Mesendoderm (in vitro differentiated cells): Measurements from ENCODE around the gene GNAT2. TPM values are rescaled to one million over a fixed set of nuclear protein-coding genes. Genes with fewer than 3 reads are reported as not detected.

Experiments used
- DNase-seq: peaks from one replicate; pipeline ENCODE4 v3.0.0; 2013
- H2AK5ac ChIP-seq: 2 replicates; pipeline ENCODE4 v1.6.1; 2013; ENCODE audit warnings: low read length, inconsistent platforms
- H2BK120ac ChIP-seq: 2 replicates; pipeline ENCODE4 v1.6.1; 2013; ENCODE audit warnings: low read depth, mild to moderate bottlenecking, low read length, moderate library complexity, mixed read lengths
- H2BK15ac ChIP-seq: replicated peaks from 2 replicates; pipeline ENCODE4 v1.6.1; 2013; ENCODE audit warnings: low read depth, mild to moderate bottlenecking, moderate library complexity
- H2BK5ac ChIP-seq: 2 replicates; pipeline ENCODE4 v1.6.1; 2013; ENCODE audit warnings: low read length, inconsistent platforms
- H3K18ac ChIP-seq: 2 replicates; pipeline ENCODE4 v1.6.1; 2013; ENCODE audit warnings: mild to moderate bottlenecking, low read length, mixed read lengths
- H3K23ac ChIP-seq: one replicate; pipeline ENCODE4 v1.6.1; 2013; ENCODE audit warnings: low read length
- H3K27ac ChIP-seq: 2 replicates; pipeline ENCODE4 v1.5.1; 2013; ENCODE audit warnings: low read depth, mild to moderate bottlenecking, inconsistent platforms, low read length, moderate library complexity
- H3K27me3 ChIP-seq: 2 replicates; pipeline ENCODE4 v1.6.1; 2013; ENCODE audit warnings: low read length, control low read depth, mild to moderate bottlenecking, inconsistent platforms; ENCODE audit not compliant: insufficient read depth, poor library complexity
- H3K36me3 ChIP-seq: 2 replicates; pipeline ENCODE4 v1.6.1; 2013; ENCODE audit warnings: low read length, inconsistent platforms; ENCODE audit not compliant: control insufficient read depth, insufficient read depth
- H3K4ac ChIP-seq: one replicate; pipeline ENCODE4 v1.6.1; 2013; ENCODE audit warnings: low read depth, mild to moderate bottlenecking, low read length, moderate library complexity
- H3K4me1 ChIP-seq: 2 replicates; pipeline ENCODE4 v1.6.1; 2013; ENCODE audit warnings: low read depth, low read length, inconsistent platforms; ENCODE audit not compliant: control insufficient read depth
- H3K4me2 ChIP-seq: 2 replicates; pipeline ENCODE4 v1.6.1; 2013; ENCODE audit warnings: low read length
- H3K4me3 ChIP-seq: 2 replicates; pipeline ENCODE4 v1.5.1; 2013; ENCODE audit warnings: mild to moderate bottlenecking, low read length
- H3K56ac ChIP-seq: one replicate; pipeline ENCODE4 v1.6.1; 2013; ENCODE audit warnings: low read length
- H3K79me1 ChIP-seq: 2 replicates; pipeline ENCODE4 v1.6.1; 2013; ENCODE audit warnings: low read length, inconsistent platforms
- H3K79me2 ChIP-seq: 2 replicates; pipeline ENCODE4 v1.6.1; 2013; ENCODE audit warnings: mild to moderate bottlenecking, low read length; ENCODE audit not compliant: control insufficient read depth, insufficient read depth
- H3K9ac ChIP-seq: 2 replicates; pipeline ENCODE4 v1.6.1; 2013; ENCODE audit warnings: low read length, inconsistent platforms
- H4K5ac ChIP-seq: one replicate; pipeline ENCODE4 v1.6.1; 2013; ENCODE audit warnings: low read length
- H4K8ac ChIP-seq: one replicate; pipeline ENCODE4 v1.6.1; 2013; ENCODE audit warnings: low read depth, mild to moderate bottlenecking, control low read depth, low read length, moderate library complexity
- WGBS: extraction: QIAGEN DNeasy Blood & Tissue Kit; methylation state at CpG from one replicate; pipeline ENCODE4 v1.1.7; 2013; ENCODE audit warnings: low lambda C conversion rate, missing lambda C conversion rate; ENCODE audit not compliant: insufficient coverage; ENCODE audit errors: extremely low coverage; 5-methylcytosine and 5-hydroxymethylcytosine counted together
- polyA plus RNA-seq, 2 experiments: library from polyadenylated mRNA; stranded (reverse); fragments of 200-250 nt; gene quantifications; one replicate each; pipeline ENCODE4 v1.2.3, GENCODE V29; 2013

Gene GNAT2
- polyA plus RNA-seq (2013, experiment 1 of 2), result 0.13 TPM
- polyA plus RNA-seq (2013, experiment 2 of 2), result 0.25 TPM

DNA sequence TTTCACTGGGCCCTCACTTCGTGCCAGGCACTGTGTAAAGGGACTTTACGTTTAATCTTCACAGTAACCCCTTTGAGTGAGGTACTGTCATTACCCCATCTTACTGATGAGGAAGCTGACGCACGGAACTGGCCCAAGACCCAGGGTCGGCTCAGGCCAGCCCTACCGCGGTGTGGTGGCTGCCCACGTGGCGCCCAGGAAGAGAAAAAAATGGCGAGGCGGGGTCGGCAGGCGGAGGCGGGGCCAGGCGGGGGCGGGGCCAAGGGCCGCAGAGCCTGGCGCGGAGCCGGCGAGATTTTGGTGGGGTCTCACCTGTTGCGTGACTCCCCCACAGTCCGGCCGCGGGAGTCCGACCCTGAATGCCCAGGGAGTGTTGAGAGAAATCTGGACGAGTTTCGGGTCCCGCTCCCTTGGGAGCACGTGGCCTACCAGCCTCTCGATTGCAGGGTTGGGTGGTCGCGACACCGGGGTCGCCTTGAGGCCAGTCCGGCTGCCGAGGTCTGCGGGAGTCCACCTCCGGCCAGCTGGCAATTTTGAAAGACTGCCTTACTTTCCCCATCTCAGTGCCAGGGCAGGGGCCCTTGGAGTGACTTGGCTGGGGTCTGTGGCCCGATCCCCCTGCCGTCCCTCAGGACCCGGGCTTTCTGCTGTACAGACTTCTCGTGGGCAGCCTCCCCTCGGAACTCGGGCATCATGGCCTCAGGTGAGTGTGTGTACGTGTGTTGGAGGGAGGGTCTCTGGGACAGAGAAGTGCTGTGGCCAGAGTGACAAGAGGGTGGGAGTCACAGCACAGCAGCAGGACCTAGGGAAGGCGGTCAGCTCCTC lies at the start of gene GNAT2, which contains the start of gene AMPD2:
Gene GNAT2 (minus strand): TSS at position 41 of the 825 bp plus-strand sequence. CDS start 6,746 bp downstream, outside the sequence.
Gene AMPD2 (plus strand): TSS at position 262 of the 825 bp plus-strand sequence. CDS start 1,339 bp downstream, outside the sequence.
- H3K4me3 ChIP-seq, result peak within 1 kb of the TSS; percentile 89
- H2AK5ac ChIP-seq, result peak within 1 kb of the TSS; percentile 59
- peak within 1 kb of the TSS; percentile 97 for H3K9ac ChIP-seq
- H3K56ac ChIP-seq, result peak within 1 kb of the TSS; percentile 96
- no peak within 1 kb of the TSS for H2BK120ac ChIP-seq
- DNase-seq, result peak; percentile 85
- H3K18ac ChIP-seq, result peak within 1 kb of the TSS; percentile 42
- peak within 1 kb of the TSS; percentile 60 for H3K27ac ChIP-seq
- no peaks in the 10 kb centered on the region for H3K36me3 ChIP-seq
- H3K27me3 ChIP-seq, result no peaks in the 10 kb centered on the region
- no peak within 1 kb of the TSS for H4K8ac ChIP-seq
- H2BK5ac ChIP-seq, result peak within 1 kb of the TSS; percentile 78
- WGBS, result no CpG with 5 or more reads among the region's 47 CpGs
- no peak within 1 kb of the TSS for H2BK15ac ChIP-seq
- no peak within 1 kb of the TSS for H4K5ac ChIP-seq
- peaks cover 2% of the 10 kb centered on the region for H3K4me1 ChIP-seq
- H3K4me2 ChIP-seq, result peak within 1 kb of the TSS; percentile 98
- H3K4ac ChIP-seq, result peak within 1 kb of the TSS; percentile 49
- peak within 1 kb of the TSS; percentile 90 for H3K23ac ChIP-seq
- peaks cover 30% of the 10 kb centered on the region for H3K79me2 ChIP-seq
- H3K79me1 ChIP-seq, result peaks cover 21% of the 10 kb centered on the region

DNA sequence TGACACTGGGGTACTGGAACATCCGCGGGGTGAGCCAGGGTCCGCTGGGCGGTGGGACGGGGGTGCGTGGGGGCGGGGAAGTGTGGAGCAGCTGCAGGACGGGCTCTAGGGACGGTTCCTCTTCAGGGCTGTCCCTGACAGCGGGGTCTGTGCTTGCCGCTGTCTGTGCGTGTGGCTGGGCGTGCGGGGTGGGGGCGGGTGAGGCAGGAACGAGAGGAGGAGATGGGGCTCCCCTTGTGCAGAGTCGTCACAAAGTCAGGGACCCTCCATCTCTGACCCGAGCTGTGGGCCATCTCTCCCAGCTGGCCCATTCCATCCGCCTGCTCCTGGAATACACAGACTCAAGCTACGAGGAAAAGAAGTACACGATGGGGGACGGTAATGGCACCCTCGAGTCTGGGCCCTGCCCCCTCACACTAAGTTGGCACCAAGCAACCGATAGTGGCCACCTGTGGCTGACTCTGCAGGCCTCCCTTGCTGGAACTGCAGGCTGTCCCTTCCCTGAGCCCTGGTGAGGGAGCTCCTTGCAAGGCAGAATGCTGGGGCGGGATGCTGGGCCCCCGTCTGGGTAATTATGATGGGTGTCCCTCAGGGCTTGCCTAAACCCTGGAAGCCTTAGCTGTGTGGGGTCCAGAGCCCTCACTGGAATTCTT lies 48.8 kb upstream of the GNAT2 start:
- Histone ChIP-seq H3K4me1 (no peaks in the 10 kb centered on the region), H3K4me3 (no peak overlapping the region), H2BK120ac (no peak overlapping the region), H3K79me2 (no peaks in the 10 kb centered on the region), H2AK5ac (no peak overlapping the region), H2BK5ac (no peak overlapping the region), H4K8ac (no peak overlapping the region), H3K27ac (no peak overlapping the region), H3K18ac (peak overlapping the region; percentile 32), H2BK15ac (no peak overlapping the region), H4K5ac (no peak overlapping the region), H3K56ac (peak overlapping the region; percentile 50), H3K9ac (peak overlapping the region; percentile 49), H3K79me1 (no peaks in the 10 kb centered on the region), H3K27me3 (no peaks in the 10 kb centered on the region), H3K23ac (peak overlapping the region; percentile 66), H3K4ac (no peak overlapping the region), H3K36me3 (no peaks in the 10 kb centered on the region), H3K4me2 (peak overlapping the region; percentile 40)
- DNase-seq, result no peak
- WGBS, result no CpG with 5 or more reads among the region's 26 CpGs

DNA sequence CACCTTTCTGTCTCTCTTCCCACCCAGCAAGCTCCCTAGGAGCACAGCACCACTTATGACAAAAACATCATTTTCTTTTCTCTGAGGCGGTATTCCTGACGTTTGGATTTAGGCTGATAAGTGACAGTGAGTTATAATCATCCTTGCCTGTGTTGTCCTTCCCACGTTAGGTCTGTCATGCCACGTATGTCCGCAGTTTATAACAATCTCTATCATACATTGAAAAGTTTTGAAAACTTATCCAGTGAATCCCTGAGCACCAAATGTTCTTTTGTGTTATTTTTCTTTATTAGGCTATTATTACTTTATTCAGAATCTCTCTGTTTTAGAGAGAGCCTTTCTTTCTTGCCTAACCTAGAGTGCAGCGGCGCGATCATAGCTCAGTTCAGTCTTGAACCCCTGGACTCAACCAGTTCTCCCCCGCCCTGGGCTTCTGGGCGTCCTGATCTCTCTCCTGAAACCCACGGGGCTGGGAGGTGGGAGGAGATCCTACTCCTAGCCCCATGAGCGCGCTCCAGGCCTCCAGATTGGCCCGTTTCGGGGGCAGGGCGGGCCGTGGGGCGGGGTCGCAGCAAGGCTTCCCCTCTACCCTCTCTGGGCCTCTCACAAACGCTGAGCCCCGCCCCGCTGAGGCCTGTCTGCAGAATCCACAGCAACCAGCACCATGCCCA lies 48.2 kb upstream of the GNAT2 start, which contains the start of gene GSTM2:
Gene GSTM2 (plus strand): TSS at position 606 of the 671 bp plus-strand sequence. CDS start 59 bp downstream, at position 665.
- no peaks in the 10 kb centered on the region for H3K36me3 ChIP-seq
- H3K9ac ChIP-seq, result peak within 1 kb of the TSS; percentile 49
- H3K79me1 ChIP-seq, result no peaks in the 10 kb centered on the region
- WGBS, result no CpG with 5 or more reads among the region's 22 CpGs
- H3K56ac ChIP-seq, result peak within 1 kb of the TSS; percentile 50
- no peak within 1 kb of the TSS for H2BK5ac ChIP-seq
- no peak within 1 kb of the TSS for H4K8ac ChIP-seq
- H3K27ac ChIP-seq, result no peak within 1 kb of the TSS
- peak within 1 kb of the TSS; percentile 40 for H3K4me2 ChIP-seq
- no peaks in the 10 kb centered on the region for H3K79me2 ChIP-seq
- H3K23ac ChIP-seq, result peak within 1 kb of the TSS; percentile 66
- no peak within 1 kb of the TSS for H4K5ac ChIP-seq
- peak; percentile 93 for DNase-seq
- no peaks in the 10 kb centered on the region for H3K27me3 ChIP-seq
- H3K4ac ChIP-seq, result no peak within 1 kb of the TSS
- H3K4me1 ChIP-seq, result no peaks in the 10 kb centered on the region
- H2AK5ac ChIP-seq, result no peak within 1 kb of the TSS
- no peak within 1 kb of the TSS for H2BK120ac ChIP-seq
- no peak within 1 kb of the TSS for H3K4me3 ChIP-seq
- H3K18ac ChIP-seq, result peak within 1 kb of the TSS; percentile 32
- no peak within 1 kb of the TSS for H2BK15ac ChIP-seq

DNA sequence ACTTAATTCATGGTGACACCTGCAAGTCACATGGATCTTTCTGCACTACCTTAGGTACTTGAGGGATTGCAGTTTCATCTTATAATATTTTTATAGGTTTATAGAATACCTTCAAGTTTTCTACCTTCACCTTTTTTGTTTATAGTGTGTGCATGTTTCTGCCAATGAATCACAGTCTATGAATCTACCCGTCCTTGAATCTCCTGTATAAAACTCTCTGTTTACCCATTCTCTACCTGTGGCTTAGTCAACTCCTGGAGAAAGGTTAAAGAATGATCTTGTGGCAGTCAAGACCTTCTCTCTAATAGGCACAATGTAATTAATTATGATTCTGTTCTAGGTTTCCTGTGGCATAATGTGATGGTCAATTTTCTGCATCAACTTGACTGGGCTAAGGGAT lies 45.3 kb upstream of the GNAT2 start:
- Histone ChIP-seq H3K4me2 (no peak overlapping the region), H2BK5ac (no peak overlapping the region), H3K27ac (no peak overlapping the region)

DNA sequence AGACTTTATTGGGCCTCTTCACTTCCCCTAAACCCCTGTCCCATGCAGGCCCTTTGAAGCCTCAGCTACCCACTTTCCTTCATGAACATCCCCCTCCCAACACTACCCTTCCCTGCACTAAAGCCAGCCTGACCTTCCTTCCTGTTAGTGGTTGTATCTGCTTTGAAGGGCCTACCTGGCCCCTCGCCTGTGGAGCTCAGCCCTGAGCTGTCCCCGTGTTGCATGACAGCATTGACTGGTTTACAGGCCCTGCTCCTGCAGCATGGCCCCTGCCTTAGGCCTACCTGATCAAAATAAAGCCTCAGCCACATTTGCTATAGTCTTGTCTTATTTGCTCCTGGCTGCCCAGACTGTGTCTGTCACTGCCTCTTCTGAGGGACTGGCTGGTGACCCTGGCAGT lies 42.0 kb upstream of the GNAT2 start:
- H4K8ac ChIP-seq, result no peak overlapping the region
- H3K4me1 ChIP-seq, result no peaks in the 10 kb centered on the region
- no peak overlapping the region for H3K56ac ChIP-seq
- no peaks in the 10 kb centered on the region for H3K27me3 ChIP-seq
- no CpG with 5 or more reads among the region's 2 CpGs for WGBS
- no peak overlapping the region for H3K27ac ChIP-seq
- no peak overlapping the region for H2BK120ac ChIP-seq
- H3K4me2 ChIP-seq, result no peak overlapping the region
- H3K18ac ChIP-seq, result no peak overlapping the region
- no peaks in the 10 kb centered on the region for H3K79me2 ChIP-seq
- H2BK15ac ChIP-seq, result no peak overlapping the region
- no peak overlapping the region for H2BK5ac ChIP-seq
- DNase-seq, result no peak
- H3K4me3 ChIP-seq, result no peak overlapping the region
- no peak overlapping the region for H4K5ac ChIP-seq
- H3K4ac ChIP-seq, result no peak overlapping the region
- no peaks in the 10 kb centered on the region for H3K79me1 ChIP-seq
- H3K36me3 ChIP-seq, result no peaks in the 10 kb centered on the region
- H2AK5ac ChIP-seq, result no peak overlapping the region
- H3K23ac ChIP-seq, result no peak overlapping the region
- no peak overlapping the region for H3K9ac ChIP-seq

More for the DNA sequence above, 45.3 kb upstream of the GNAT2 start:
- Histone ChIP-seq H3K4me1 (no peaks in the 10 kb centered on the region), H3K36me3 (no peaks in the 10 kb centered on the region), H4K5ac (no peak overlapping the region), H3K56ac (no peak overlapping the region), H3K23ac (no peak overlapping the region), H2AK5ac (no peak overlapping the region), H3K9ac (no peak overlapping the region), H2BK15ac (no peak overlapping the region), H3K79me1 (no peaks in the 10 kb centered on the region), H4K8ac (no peak overlapping the region), H3K18ac (no peak overlapping the region), H3K4me3 (no peak overlapping the region), H3K79me2 (no peaks in the 10 kb centered on the region), H3K4ac (no peak overlapping the region), H3K27me3 (no peaks in the 10 kb centered on the region), H2BK120ac (no peak overlapping the region)
- no CpG with 5 or more reads among the region's 1 CpG for WGBS
- DNase-seq, result no peak
